ENCODE data around the gene SMCO3. TPM values are rescaled to one million over a fixed set of nuclear protein-coding genes. Genes with fewer than 3 reads are reported as not detected.

SMCO3 gene
- total RNA-seq, 1 donor, result under 0.01 TPM

- DNase-seq (ENCODE audit: insufficient read length, low spot score, missing footprints), result no peak
- peak overlapping the region; percentile 99 for H3K27ac ChIP-seq (ENCODE audit: low read depth, low read length)
Measured at GRCh38 chr12:14802247-14802646, 11.7 kb downstream of the SMCO3 start.

GRCh38 chr12:14795028-14795448, 18.9 kb downstream of the SMCO3 start:
- no peak overlapping the region for H2AFZ ChIP-seq (ENCODE audit: low read length)
- H3K4me1 ChIP-seq (ENCODE audit: insufficient read depth, low read length), result no peaks in the 10 kb centered on the region
- no peaks in the 10 kb centered on the region for H3K27me3 ChIP-seq (ENCODE audit: insufficient read depth, low read length)
- no peaks in the 10 kb centered on the region for H3K9me3 ChIP-seq (ENCODE audit: low read depth, low read length)
- H3K4me2 ChIP-seq (ENCODE audit: insufficient read depth, low read length), result no peak overlapping the region
- H3K36me3 ChIP-seq (ENCODE audit: insufficient read depth, low read length), result peaks cover 86% of the 10 kb centered on the region
- H3K4me3 ChIP-seq (ENCODE audit: insufficient read depth, low read length), result no peak overlapping the region
- TF ChIP-seq CTCF (IDR thresholded peaks at IDR 0.05; ENCODE audit: extremely low read depth, low read depth, low read length), result no peak
- DNase-seq (ENCODE audit: insufficient read length, low spot score, missing footprints), result no peak
- H3K79me2 ChIP-seq (ENCODE audit: insufficient read depth, low read length), result peaks cover 24% of the 10 kb centered on the region
- no peak overlapping the region for H3K27ac ChIP-seq (ENCODE audit: low read depth, low read length)
- H4K20me1 ChIP-seq (ENCODE audit: insufficient read depth, low read length), result no peaks in the 10 kb centered on the region

More at GRCh38 chr12:14802247-14802646, 11.7 kb downstream of the SMCO3 start:
- Histone ChIP-seq H2AFZ (ENCODE audit: low read length) (no peak overlapping the region), H3K36me3 (ENCODE audit: insufficient read depth, low read length) (peaks cover 24% of the 10 kb centered on the region), H4K20me1 (ENCODE audit: insufficient read depth, low read length) (peaks cover 8% of the 10 kb centered on the region), H3K4me1 (ENCODE audit: insufficient read depth, low read length) (peaks cover 9% of the 10 kb centered on the region), H3K4me2 (ENCODE audit: insufficient read depth, low read length) (peak overlapping the region; percentile 94), H3K79me2 (ENCODE audit: insufficient read depth, low read length) (peaks cover 53% of the 10 kb centered on the region), H3K9me3 (ENCODE audit: low read depth, low read length) (no peaks in the 10 kb centered on the region), H3K27me3 (ENCODE audit: insufficient read depth, low read length) (no peaks in the 10 kb centered on the region), H3K4me3 (ENCODE audit: insufficient read depth, low read length) (peak overlapping the region; percentile 94)
- TF ChIP-seq CTCF (IDR thresholded peaks at IDR 0.05; ENCODE audit: extremely low read depth, low read depth, low read length), result no peak

- no peak for TF ChIP-seq CTCF (IDR thresholded peaks at IDR 0.05; ENCODE audit: extremely low read depth, low read depth, low read length)
- H3K4me3 ChIP-seq (ENCODE audit: insufficient read depth, low read length), result no peak overlapping the region
- DNase-seq (ENCODE audit: insufficient read length, low spot score, missing footprints), result no peak
- no peaks in the 10 kb centered on the region for H3K9me3 ChIP-seq (ENCODE audit: low read depth, low read length)
- H3K4me1 ChIP-seq (ENCODE audit: insufficient read depth, low read length), result no peaks in the 10 kb centered on the region
- no peak overlapping the region for H2AFZ ChIP-seq (ENCODE audit: low read length)
- no peaks in the 10 kb centered on the region for H3K79me2 ChIP-seq (ENCODE audit: insufficient read depth, low read length)
- H3K27me3 ChIP-seq (ENCODE audit: insufficient read depth, low read length), result no peaks in the 10 kb centered on the region
- H3K27ac ChIP-seq (ENCODE audit: low read depth, low read length), result no peak overlapping the region
- no peaks in the 10 kb centered on the region for H4K20me1 ChIP-seq (ENCODE audit: insufficient read depth, low read length)
- H3K36me3 ChIP-seq (ENCODE audit: insufficient read depth, low read length), result peaks cover 42% of the 10 kb centered on the region
- H3K4me2 ChIP-seq (ENCODE audit: insufficient read depth, low read length), result no peak overlapping the region
Measured at GRCh38 chr12:14785568-14785967, 28.4 kb downstream of the SMCO3 start.

GRCh38 chr12:14784471-14784870, 29.5 kb downstream of the SMCO3 start:
- Histone ChIP-seq H3K4me2 (ENCODE audit: insufficient read depth, low read length) (no peak overlapping the region), H3K27ac (ENCODE audit: low read depth, low read length) (no peak overlapping the region), H4K20me1 (ENCODE audit: insufficient read depth, low read length) (no peaks in the 10 kb centered on the region), H3K36me3 (ENCODE audit: insufficient read depth, low read length) (peaks cover 31% of the 10 kb centered on the region), H3K4me1 (ENCODE audit: insufficient read depth, low read length) (no peaks in the 10 kb centered on the region), H3K79me2 (ENCODE audit: insufficient read depth, low read length) (no peaks in the 10 kb centered on the region), H3K9me3 (ENCODE audit: low read depth, low read length) (no peaks in the 10 kb centered on the region), H3K27me3 (ENCODE audit: insufficient read depth, low read length) (no peaks in the 10 kb centered on the region), H3K4me3 (ENCODE audit: insufficient read depth, low read length) (no peak overlapping the region), H2AFZ (ENCODE audit: low read length) (no peak overlapping the region)
- no peak for TF ChIP-seq CTCF (IDR thresholded peaks at IDR 0.05; ENCODE audit: extremely low read depth, low read depth, low read length)
- no peak for DNase-seq (ENCODE audit: insufficient read length, low spot score, missing footprints)

Measured in osteoblast (primary cell).